Embryonic facial prominence (tissue), 1 donor: ENCODE data around the gene EFNB3.

ENCODE experiments used
- DNase-seq: peaks from one replicate; pipeline ENCODE4 v3.0.0-alpha.2; 2016; ENCODE audit errors: extremely low spot score

Gene EFNB3

GRCh38 chr17:7716901-7717755 lies 12.1 kb downstream of the EFNB3 start, which contains the start of gene DNAH2:
DNAH2 (plus strand) TSS chr17:7717744; CDS start chr17:7719735, 1,991 bp downstream.
- peak; percentile 90 for DNase-seq

GRCh38 chr17:7717756-7718350 lies 12.9 kb downstream of the EFNB3 start:
- no peak for DNase-seq

DNA sequence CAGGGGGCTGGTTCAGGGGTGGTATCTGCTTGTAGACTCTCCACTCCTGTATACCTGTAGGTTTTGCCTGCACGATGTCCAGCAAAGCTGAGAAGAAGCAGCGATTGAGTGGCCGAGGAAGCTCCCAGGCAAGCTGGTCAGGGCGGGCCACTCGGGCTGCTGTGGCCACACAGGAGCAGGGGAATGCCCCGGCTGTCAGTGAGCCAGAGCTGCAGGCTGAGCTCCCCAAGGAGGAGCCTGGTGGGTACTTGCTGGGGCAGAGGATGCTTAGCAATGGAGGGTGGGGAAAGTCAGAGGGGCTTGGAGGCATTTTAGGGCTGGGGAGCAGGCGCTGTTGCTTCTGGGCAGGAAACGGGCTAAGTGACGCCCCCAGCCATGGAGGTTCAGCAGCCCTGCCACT lies 14.7 kb downstream of the EFNB3 start:
- DNase-seq: no peak

DNA sequence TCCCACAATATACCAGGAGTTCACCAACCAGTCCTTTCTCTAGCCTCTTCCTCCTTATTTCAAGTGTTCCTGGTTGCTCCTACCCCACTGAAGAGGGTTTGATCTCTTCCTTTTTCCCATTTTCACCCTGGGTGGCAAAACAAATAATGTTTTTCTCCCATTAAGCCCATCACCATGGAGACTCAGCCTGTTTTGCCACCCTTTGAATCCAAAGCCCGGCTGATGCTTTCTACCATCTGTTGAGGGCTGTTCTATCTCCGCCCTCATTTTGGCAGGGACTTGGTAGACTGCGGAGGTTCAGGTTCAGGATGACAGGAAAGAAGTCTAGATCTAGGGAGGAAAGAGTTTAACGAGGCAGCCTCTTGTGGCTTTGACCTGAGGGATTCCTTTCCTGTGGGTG lies 15.1 kb downstream of the EFNB3 start:
- DNase-seq: no peak

- DNase-seq: no peak
Measured at GRCh38 chr17:7721612-7722011, 16.6 kb downstream of the EFNB3 start.

DNA sequence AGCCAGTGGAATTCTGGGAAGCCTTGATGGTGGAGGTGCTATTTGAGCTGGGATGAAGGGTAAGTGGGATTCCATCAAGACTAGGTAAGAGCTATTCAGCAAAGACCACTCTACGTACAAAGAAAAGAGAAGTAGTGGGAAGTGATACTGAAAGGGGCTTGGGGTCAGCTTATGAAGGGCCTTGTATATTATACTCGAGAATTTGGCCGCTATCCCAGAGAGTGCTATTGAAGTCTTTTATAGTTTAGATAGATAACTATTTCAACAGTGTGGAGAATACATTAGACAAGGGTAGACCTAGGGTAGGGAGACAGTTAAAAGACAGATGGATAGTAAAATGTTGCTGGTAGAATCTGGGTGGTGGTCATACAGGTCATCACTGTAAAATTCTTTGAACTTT lies 22.9 kb downstream of the EFNB3 start:
- DNase-seq: no peak

DNA sequence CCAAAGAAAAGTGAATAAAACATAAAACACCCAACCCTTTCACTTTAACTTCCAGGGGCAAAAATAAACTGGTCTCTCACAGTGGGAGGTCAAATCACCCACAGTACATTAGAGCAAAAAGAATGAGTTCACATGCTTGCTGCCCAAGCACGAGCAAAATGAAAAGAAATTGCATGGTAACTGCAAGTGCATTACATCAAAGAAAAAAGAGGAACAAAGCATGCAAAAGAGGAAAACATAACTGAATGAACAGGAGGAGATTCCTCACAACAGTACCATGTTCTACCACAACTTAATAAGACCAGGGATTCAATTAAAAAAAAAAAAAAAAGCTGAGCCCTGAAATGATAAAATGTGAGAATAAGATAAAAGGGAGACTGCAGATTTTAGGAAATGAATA lies 24.8 kb downstream of the EFNB3 start:
- DNase-seq: no peak

- DNase-seq: no peak
Measured at GRCh38 chr17:7732981-7733539, 28.1 kb downstream of the EFNB3 start.

- DNase-seq: no peak
Measured at GRCh38 chr17:7737601-7738000, 32.6 kb downstream of the EFNB3 start.

- DNase-seq: no peak
Measured at GRCh38 chr17:7739746-7740145, 34.7 kb downstream of the EFNB3 start.

- DNase-seq: no peak
Measured at GRCh38 chr17:7740481-7741001, 35.5 kb downstream of the EFNB3 start.

- no peak for DNase-seq
Measured at GRCh38 chr17:7742729-7743128, 37.7 kb downstream of the EFNB3 start.

- DNase-seq: no peak
Measured at GRCh38 chr17:7744416-7744815, 39.4 kb downstream of the EFNB3 start.

DNA sequence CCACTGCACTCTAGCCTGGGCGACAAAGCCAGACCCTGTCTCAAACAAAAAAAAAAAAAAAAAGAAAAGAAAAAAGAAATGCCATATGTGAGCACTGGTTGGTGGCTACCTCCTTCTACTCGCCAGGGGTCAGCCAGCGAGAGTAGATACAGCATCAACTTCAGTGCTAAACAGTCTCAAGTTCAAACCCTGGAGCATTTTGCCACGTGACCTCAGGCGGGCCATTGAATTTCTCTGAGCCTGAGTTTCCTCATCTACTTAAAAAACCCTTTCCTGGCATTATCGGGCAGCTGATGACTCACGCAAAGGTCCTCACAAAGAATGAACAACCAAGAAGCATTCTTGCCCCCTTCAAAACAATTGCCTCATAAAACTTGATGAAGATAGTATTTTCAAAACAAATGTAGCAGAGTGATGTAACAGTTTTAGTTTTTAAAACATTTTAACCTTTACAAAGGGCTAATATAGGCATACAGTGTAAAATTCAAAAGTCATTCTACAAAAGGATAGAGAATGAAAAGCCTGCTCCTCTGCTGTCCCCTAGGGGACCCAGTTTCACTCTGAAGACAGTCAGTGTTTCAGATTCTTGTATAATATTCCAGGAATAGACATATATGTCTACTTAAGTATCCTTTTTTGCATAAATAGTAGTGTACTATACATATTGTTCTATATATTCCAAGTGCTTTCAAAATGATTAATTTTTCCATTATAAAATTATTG lies 40.9 kb downstream of the EFNB3 start:
- DNase-seq: no peak

GRCh38 chr17:7747635-7748071 lies 42.7 kb downstream of the EFNB3 start:
- DNase-seq: no peak

DNA sequence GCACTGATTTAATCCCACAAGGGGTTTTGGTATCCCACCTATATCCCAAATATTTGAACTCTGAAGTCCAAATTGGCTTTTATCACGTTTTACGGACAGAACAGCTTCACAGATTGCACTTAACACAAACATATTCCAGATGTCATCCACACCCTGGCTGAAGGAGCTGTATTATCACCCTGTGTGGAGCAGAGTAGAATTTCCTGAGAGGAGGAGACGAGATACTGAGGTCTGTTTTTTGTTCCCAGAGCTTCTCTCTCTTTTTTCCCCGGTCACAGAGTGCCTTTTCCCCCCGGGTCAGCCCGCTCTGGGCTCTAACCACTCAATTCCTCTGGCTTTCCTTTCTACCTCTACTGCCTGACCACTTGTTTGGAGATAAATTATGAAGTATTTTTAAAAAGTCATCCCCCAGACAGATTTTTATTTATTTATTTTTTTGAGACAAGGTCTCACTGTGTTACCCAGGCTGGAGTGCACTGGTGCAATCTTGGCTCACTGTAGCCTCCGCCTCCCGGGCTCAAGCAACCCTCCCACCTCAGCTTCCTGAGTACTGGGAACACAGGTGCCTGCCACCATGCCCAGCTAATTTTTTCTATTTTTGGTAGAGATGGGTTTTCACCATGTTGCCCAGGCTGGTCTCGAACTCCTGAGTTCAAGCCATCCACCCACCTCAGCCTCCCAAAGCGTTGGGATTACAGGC lies 43.2 kb downstream of the EFNB3 start:
- no peak for DNase-seq

GRCh38 chr17:7750321-7750821 lies 45.4 kb downstream of the EFNB3 start:
- DNase-seq: no peak

DNA sequence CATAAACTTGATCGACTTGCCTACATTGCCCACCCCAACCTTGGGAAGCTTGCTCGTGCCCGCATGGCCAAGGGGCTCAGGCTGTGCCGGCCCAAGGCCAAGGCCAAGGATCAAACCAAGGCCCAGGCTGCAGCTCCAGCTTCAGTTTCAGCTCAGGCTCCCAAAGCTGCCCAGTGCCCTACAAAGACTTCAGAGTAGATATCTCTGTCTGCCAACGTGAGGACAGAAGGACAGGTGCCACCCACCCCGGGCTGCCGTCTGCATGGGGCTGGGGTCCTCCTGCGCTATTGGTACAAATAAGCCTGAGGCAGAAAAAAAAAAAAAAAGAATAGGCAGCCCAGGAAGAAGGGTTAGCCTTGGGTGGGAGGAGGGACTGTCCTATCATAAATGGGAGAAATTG lies 49.7 kb downstream of the EFNB3 start:
- no peak for DNase-seq

DNA sequence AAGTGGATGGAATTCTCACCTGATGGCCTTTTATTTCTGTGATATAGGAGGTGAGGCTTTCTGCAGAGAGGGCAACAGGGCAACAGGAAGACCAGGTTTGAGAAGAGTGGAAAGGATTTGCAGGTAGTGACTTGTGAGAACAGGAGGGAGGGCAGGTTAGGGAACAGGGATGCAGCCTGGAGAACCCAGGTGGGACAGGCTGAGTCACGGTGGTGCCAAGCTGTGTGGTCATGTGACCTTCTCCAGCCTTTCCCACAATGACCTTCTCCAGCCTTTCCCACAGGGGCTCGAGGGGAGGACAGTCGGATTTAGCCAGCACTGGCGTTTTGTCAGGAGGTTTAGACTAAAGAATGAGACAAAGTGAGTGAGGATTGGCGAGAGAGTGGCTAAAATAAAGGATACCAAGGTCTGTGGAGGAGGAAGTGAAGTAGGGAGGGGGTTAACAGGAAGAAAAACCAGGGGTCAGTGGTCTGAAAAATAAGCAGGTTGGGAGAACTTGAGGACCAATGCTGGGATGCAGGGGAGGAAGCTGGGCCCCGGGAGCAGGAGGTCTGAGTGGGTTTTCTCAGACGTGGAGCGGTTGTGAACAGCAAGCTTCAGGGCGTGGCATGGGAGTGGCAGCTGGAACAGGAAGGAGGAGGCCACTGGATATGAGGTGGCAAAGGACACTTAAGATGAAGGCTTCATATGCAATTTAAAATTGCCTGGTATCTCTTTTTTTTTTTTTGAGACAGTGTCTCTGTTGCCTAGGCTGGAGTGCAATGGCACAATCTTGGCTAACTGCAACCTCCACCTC lies 50.3 kb downstream of the EFNB3 start:
- DNase-seq: no peak

GRCh38 chr17:7756968-7757367 lies 52.0 kb downstream of the EFNB3 start:
- DNase-seq: no peak
